IMR-90 (cell line): ENCODE data around the gene TMEM184C. TPM values are rescaled to one million over a fixed set of nuclear protein-coding genes. Genes with fewer than 3 reads are reported as not detected.

Experiments used
- ATAC-seq: fragments of 200-7000 bp; cut with Tn5 transposase; 2 replicates; pipeline ENCODE4 v1.9.1; 2020; ENCODE audit warnings: low read depth, mild to moderate bottlenecking, moderate library complexity
- BruUV-seq: library from RNA; stranded (reverse); fragments of 400-500 nt; replicated peaks from 2 replicates; lab custom pipeline; 2021; lab: Mats Ljungman, UMichigan
- CTCF ChIA-PET: fragments of 300-600 bp; formaldehyde crosslinking; extraction: SDS; loops from one replicate; lab custom pipeline; 2021; ENCODE audit warnings: antibody characterized with exemption; lab: Yijun Ruan, JAX
- POLR2A ChIA-PET: fragments of 300-600 bp; sonication (Branson Sonifier 250); formaldehyde crosslinking; loops from one replicate; lab custom pipeline; 2022; ENCODE audit warnings: antibody characterized with exemption; ENCODE audit not compliant: unreplicated experiment; lab: Charles Lee
- DNase-seq: peaks from one replicate; pipeline ENCODE4 v3.0.0; 2013
- H2AFZ ChIP-seq: replicated peaks from 2 replicates; pipeline ENCODE3; 2013; ENCODE audit warnings: low read length, mild to moderate bottlenecking; ENCODE audit not compliant: poor library complexity
- H2AK5ac ChIP-seq: 2 replicates; pipeline ENCODE4 v1.6.1; 2013; ENCODE audit warnings: low read depth, low read length, inconsistent platforms
- H2AK9ac ChIP-seq: replicated peaks from 2 replicates; pipeline ENCODE3; 2013; ENCODE audit warnings: mild to moderate bottlenecking, low read depth, low read length, moderate library complexity; ENCODE audit not compliant: poor library complexity
- H2BK120ac ChIP-seq: 2 replicates; pipeline ENCODE4 v1.6.1; 2013; ENCODE audit warnings: low read depth, low read length, inconsistent platforms
- H2BK15ac ChIP-seq: 3 replicates; pipeline ENCODE4 v1.6.1; 2013; ENCODE audit warnings: low read depth, low read length, inconsistent platforms
- H2BK20ac ChIP-seq: 2 replicates; pipeline ENCODE4 v1.6.1; 2013; ENCODE audit warnings: low read depth, mild to moderate bottlenecking, inconsistent platforms, low read length, moderate library complexity
- H2BK5ac ChIP-seq: 2 replicates; pipeline ENCODE4 v1.6.1; 2013; ENCODE audit warnings: mild to moderate bottlenecking, low read depth, low read length, inconsistent platforms; ENCODE audit not compliant: poor library complexity, severe bottlenecking
- H3K14ac ChIP-seq: replicated peaks from 2 replicates; pipeline ENCODE4 v1.6.1; 2013; ENCODE audit warnings: low read depth, low read length, inconsistent platforms
- H3K18ac ChIP-seq: 2 replicates; pipeline ENCODE4 v1.6.1; 2013; ENCODE audit warnings: low read depth, low read length, control low read depth
- H3K23ac ChIP-seq: 2 replicates; pipeline ENCODE4 v1.6.1; 2013; ENCODE audit warnings: low read depth, low read length, inconsistent platforms
- H3K27ac ChIP-seq: 2 replicates; pipeline ENCODE4 v1.5.1; 2013; ENCODE audit warnings: mild to moderate bottlenecking, control low read depth, low read length; ENCODE audit not compliant: insufficient read depth
- H3K27me3 ChIP-seq: 2 replicates; pipeline ENCODE4 v1.6.1; 2013; ENCODE audit warnings: low read length; ENCODE audit not compliant: control insufficient read depth, insufficient read depth
- H3K36me3 ChIP-seq: 2 replicates; pipeline ENCODE4 v1.6.1; 2013; ENCODE audit warnings: low read length, mixed read lengths; ENCODE audit not compliant: control insufficient read depth, insufficient read depth
- H3K4ac ChIP-seq: 2 replicates; pipeline ENCODE4 v1.6.1; 2013; ENCODE audit warnings: low read depth, low read length, inconsistent platforms
- H3K4me1 ChIP-seq: 2 replicates; pipeline ENCODE4 v1.6.1; 2013; ENCODE audit warnings: low read length, mixed read lengths; ENCODE audit not compliant: control insufficient read depth, insufficient read depth
- H3K4me2 ChIP-seq: 2 replicates; pipeline ENCODE4 v1.6.1; 2013; ENCODE audit warnings: low read depth, mild to moderate bottlenecking, control low read depth, low read length, moderate library complexity
- H3K4me3 ChIP-seq: 2 replicates; pipeline ENCODE4 v1.5.1; 2013; ENCODE audit warnings: low read depth, mild to moderate bottlenecking, control low read depth, low read length, moderate library complexity; ENCODE audit not compliant: insufficient read depth
- H3K56ac ChIP-seq: 2 replicates; pipeline ENCODE4 v1.6.1; 2013; ENCODE audit warnings: low read length, inconsistent platforms; ENCODE audit not compliant: insufficient read depth; ENCODE audit errors: extremely low read depth
- H3K79me1 ChIP-seq, 2 experiments: 2 replicates each; pipeline ENCODE4 v1.6.1; 2013; ENCODE audit warnings: low read length in 2 of 2, inconsistent platforms in 1 of 2, low read depth in 1 of 2
- H3K9ac ChIP-seq: 2 replicates; pipeline ENCODE4 v1.6.1; 2013; ENCODE audit warnings: low read depth, low read length, control low read depth
- H3K9me1 ChIP-seq: 2 replicates; pipeline ENCODE4 v1.6.1; 2013; ENCODE audit warnings: low read length, inconsistent platforms; ENCODE audit not compliant: insufficient read depth
- H3K9me3 ChIP-seq: 2 replicates; pipeline ENCODE4 v1.6.1; 2013; ENCODE audit warnings: low read length; ENCODE audit not compliant: control insufficient read depth, insufficient read depth
- H4K20me1 ChIP-seq: 2 replicates; pipeline ENCODE4 v1.6.1; 2013; ENCODE audit warnings: low read length, inconsistent platforms; ENCODE audit not compliant: insufficient read depth
- H4K5ac ChIP-seq: 2 replicates; pipeline ENCODE4 v1.6.1; 2013; ENCODE audit warnings: mild to moderate bottlenecking, low read depth, low read length, control low read depth
- H4K8ac ChIP-seq, 2 experiments: 2 replicates each; pipeline ENCODE4 v1.6.1; 2013; ENCODE audit warnings: low read depth in 2 of 2, low read length in 2 of 2, control low read depth in 1 of 2, inconsistent platforms in 1 of 2
- H4K91ac ChIP-seq: 2 replicates; pipeline ENCODE4 v1.6.1; 2013; ENCODE audit warnings: low read depth, low read length, inconsistent platforms; ENCODE audit not compliant: insufficient read depth
- FOS ChIP-seq: fragments of 150-350 bp; IDR thresholded peaks from 2 replicates; pipeline ENCODE4 v1.6.1; 2016; ENCODE audit warnings: low read depth, low read length
- RCOR1 ChIP-seq: IDR thresholded peaks from 2 replicates; pipeline ENCODE4 v1.6.1; 2012; ENCODE audit warnings: mild to moderate bottlenecking, low read length, improper control_type of control experiment; ENCODE audit not compliant: insufficient replicate concordance
- RFX5 ChIP-seq: IDR thresholded peaks from 2 replicates; pipeline ENCODE4 v1.8.0; 2012; ENCODE audit warnings: low read depth, mild to moderate bottlenecking, low read length, moderate library complexity
- SMC3 ChIP-seq: fragments of 150-350 bp; IDR thresholded peaks from 2 replicates; pipeline ENCODE4 v1.6.1; 2016; ENCODE audit warnings: low read depth, mild to moderate bottlenecking, antibody characterized with exemption, low read length, moderate library complexity
- WGBS, 2 experiments: methylation state at CpG; one replicate each; pipeline versions ENCODE4 v1.1.5 to v1.1.7; 2013; ENCODE audit warnings: missing lambda C conversion rate in 2 of 2; ENCODE audit not compliant: insufficient read length in 1 of 2; ENCODE audit errors: extremely low coverage in 2 of 2; 5-methylcytosine and 5-hydroxymethylcytosine counted together
- dilution Hi-C: fragments of 300-500 bp; cut with HindIII; formaldehyde crosslinking; loops from one replicate; pipeline ENCODE4 v1.14.3; 2018; ENCODE audit warnings: low sequenced_read_pairs; ENCODE audit not compliant: unreplicated experiment
- in situ Hi-C: fragments of 300-500 bp; cut with MboI; formaldehyde crosslinking; loops from 3 replicates; pipeline ENCODE4 v1.14.3; 2019; ENCODE audit warnings: low sequenced_read_pairs, inconsistent platforms, mixed read lengths
- intact Hi-C: fragments of 100-400 bp; cut with micrococcal nuclease; formaldehyde crosslinking; loops from 2 replicates; pipeline ENCODE4 v1.10.0; 2022
- polyA plus RNA-seq, 3 experiments: library from polyadenylated mRNA; depleted of rRNA; stranded (reverse); fragments of >200 nt; gene quantifications; 2 replicates each; pipeline ENCODE4 v1.2.3, GENCODE V29; 2012; ENCODE audit warnings: low replicate concordance in 1 of 3
- total RNA-seq: library from RNA; depleted of rRNA; stranded (reverse); fragments of >200 nt; gene quantifications from 2 replicates; pipeline ENCODE4 v1.2.3, GENCODE V29; 2012

Gene TMEM184C
- total and polyA plus RNA-seq, 2 of the 4 experiments (the other 2 are of a cell fraction) = 17.4 to 67.6 TPM

DNA sequence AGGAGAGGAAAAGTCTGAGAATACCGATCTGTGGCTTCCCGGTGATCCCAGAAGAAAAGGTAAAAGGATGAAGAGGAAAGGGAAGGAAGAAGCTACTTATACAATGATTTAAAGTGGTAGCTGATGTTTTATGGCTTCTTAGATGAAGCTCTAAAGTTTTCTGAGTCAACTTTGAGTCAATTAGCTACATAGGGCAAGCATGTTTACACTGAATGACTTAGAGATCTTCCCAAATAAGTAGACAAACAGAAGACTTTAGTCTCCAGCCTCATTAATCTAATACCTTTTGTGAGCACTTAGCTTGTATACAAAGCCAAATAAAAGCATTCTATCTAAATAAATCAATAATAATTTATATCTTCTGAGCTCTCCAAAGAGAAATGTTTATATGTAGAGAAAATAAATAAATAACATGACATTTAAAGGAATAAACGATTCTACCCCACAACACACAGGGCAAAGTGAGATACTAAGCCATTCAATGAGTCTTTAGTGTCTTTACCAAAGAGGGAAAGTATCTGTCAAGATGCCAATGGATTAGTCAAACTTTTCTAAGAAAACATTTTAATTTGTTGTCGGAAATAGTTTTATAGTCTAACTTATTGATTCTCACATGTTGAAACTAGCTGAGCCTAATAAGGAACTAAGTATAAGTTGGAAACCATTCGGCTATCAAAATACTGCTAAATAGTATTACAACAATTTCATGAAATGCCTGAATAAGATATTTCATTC lies 46.0 kb upstream of the TMEM184C start:
- H2BK15ac ChIP-seq = peak overlapping the region; percentile 82
- intact Hi-C loops (no loop called here), dilution Hi-C loops (no loop called here), in situ Hi-C loops (no loop called here)
- POLR2A ChIA-PET = interaction anchor here (0.6 to 0.7 kb wide), 2 partner anchors 313 to 1527 kb away, joined by 4 to 13 read pairs; no protein-coding TSS in a partner anchor
- no TSS peak for BruUV-seq
- no CpG with 5 or more reads among the region's 5 CpGs for WGBS, 2 experiments
- no peak overlapping the region for H3K27ac ChIP-seq
- H3K23ac ChIP-seq = 0 out of 2 replicates have a peak overlapping the region, but pooled peaks have one; percentile 17
- H4K5ac ChIP-seq = peak overlapping the region; percentile 32; the same call in 1 of the 2 replicates
- CTCF ChIA-PET = interaction anchor here (0.5 to 1.1 kb wide), 5 partner anchors 10 to 1790 kb away, joined by 3 to 5 read pairs (median 3); no protein-coding TSS in a partner anchor
- H4K91ac ChIP-seq = 0 out of 2 replicates have a peak overlapping the region, but pooled peaks have one; percentile 13
- peak; percentile 72 for ATAC-seq
- H2AK9ac ChIP-seq = no peak overlapping the region
- DNase-seq = peak; percentile 44
- peak overlapping the region; percentile 61 to 88; a peak in 2 of 4 replicates for H4K8ac ChIP-seq
- no peak for TF ChIP-seq SMC3
- no peak for TF ChIP-seq RFX5
- no peak for TF ChIP-seq FOS
- TF ChIP-seq RCOR1 = no peak
- H2AK5ac ChIP-seq = 0 out of 2 replicates have a peak overlapping the region, but pooled peaks have one; percentile 35
- peak overlapping the region; percentile 77 for H2BK5ac ChIP-seq
- no peak overlapping the region for H3K9ac ChIP-seq
- H3K56ac ChIP-seq = peak overlapping the region; percentile 50; the same call in 1 of the 2 replicates
- peak overlapping the region; percentile 43; the same call in 1 of the 2 replicates for H3K4me2 ChIP-seq
- peak overlapping the region; percentile 80; the same call in 1 of the 2 replicates for H3K18ac ChIP-seq
- H3K14ac ChIP-seq = 0 out of 2 replicates have a peak overlapping the region, but pooled peaks have one; percentile 36
- H2BK120ac ChIP-seq = peak overlapping the region; percentile 52; the same call in 1 of the 2 replicates
- no peaks in the 10 kb centered on the region for H3K79me1 ChIP-seq
- no peaks in the 10 kb centered on the region for H3K27me3 ChIP-seq
- H3K4ac ChIP-seq = peak overlapping the region; percentile 39; the same call in 1 of the 2 replicates
- H3K4me1 ChIP-seq = peaks cover 3% of the 10 kb centered on the region; the same call in 1 of the 2 replicates
- H4K20me1 ChIP-seq = no peaks in the 10 kb centered on the region
- H3K36me3 ChIP-seq = no peaks in the 10 kb centered on the region
- H3K9me3 ChIP-seq = no peaks in the 10 kb centered on the region
- H3K9me1 ChIP-seq = no peaks in the 10 kb centered on the region
- no peak overlapping the region for H3K4me3 ChIP-seq
- H2AFZ ChIP-seq = no peak overlapping the region
- H2BK20ac ChIP-seq = no peak overlapping the region
